Right lobe of liver (tissue), 4 donors: ENCODE measurements around the gene WFIKKN1.

Experiments used
- CTCF ChIP-seq, 4 donors: fragments of 200-600 bp in 3 of 4; fragments of 450-650 bp in 1 of 4; IDR thresholded peaks; one replicate each; pipeline versions ENCODE4 v1.5.1 to v1.8.0; 2016 to 2022; ENCODE audit warnings: antibody characterized with exemption in 4 of 4, mild to moderate bottlenecking in 2 of 4
- POLR2A ChIP-seq: fragments of 450-650 bp; IDR thresholded peaks from one replicate; pipeline ENCODE4 v1.6.1; 2017; ENCODE audit warnings: antibody characterized with exemption, mild to moderate bottlenecking
- donor health status: DM: no; HTN: no; CAD: no.
- donor health status: DM: no; HTN: no; CAD: no.
- donor health status: DM: no; HTN: yes; CAD: no.

GRCh38 chr16:593406-593805, 37.4 kb upstream of the WFIKKN1 start:
- TF ChIP-seq POLR2A: no peak
- no peak for TF ChIP-seq CTCF (IDR thresholded peaks at IDR 0.05)
